ENCODE measurements around the gene PDLIM7.

GRCh38 chr5:177434942-177435738 is 62.3 kb downstream of the PDLIM7 start:
- TF ChIP-seq POLR2A (IDR thresholded peaks at IDR 0.05) = no peak
- TF ChIP-seq CTCF (IDR thresholded peaks at IDR 0.05) = no peak
